Measurements from ENCODE around the gene SPG7. TPM values are rescaled to one million over a fixed set of nuclear protein-coding genes. Genes with fewer than 3 reads are reported as not detected.

The SPG7 gene
- total RNA-seq, 1 experiment from 2014 or later, result 119 TPM

GRCh38 chr16:89581045-89581695, 73.0 kb downstream of the SPG7 start:
- Histone ChIP-seq H3T11ph (ENCODE audit: low read length) (no peak overlapping the region), H4K5ac (ENCODE audit: insufficient read length, low read depth, low read length) (no peak overlapping the region), H3K9ac (ENCODE audit: extremely low read depth, insufficient read length, low read length) (no peak overlapping the region), H3K79me2 (ENCODE audit: insufficient read depth, low read length) (no peaks in the 10 kb centered on the region), H3K4me2 (ENCODE audit: insufficient read depth, insufficient read length, low read length) (no peak overlapping the region), H4K20me1 (ENCODE audit: control insufficient read depth, insufficient read depth, insufficient read length) (no peaks in the 10 kb centered on the region), H2BK120ac (ENCODE audit: low read depth, low read length, poor library complexity, severe bottlenecking) (no peak overlapping the region), H2BK5ac (ENCODE audit: insufficient read length, low read length) (no peak overlapping the region), H3K4me1 (ENCODE audit: insufficient read depth, low read length) (no peaks in the 10 kb centered on the region), H3K4ac (ENCODE audit: low read depth, low read length) (no peak overlapping the region), H3K9me3 (ENCODE audit: control insufficient read depth, low read depth, low read length) (no peaks in the 10 kb centered on the region), H3K23ac (ENCODE audit: insufficient read length, low read depth, low read length) (no peak overlapping the region), H3K18ac (ENCODE audit: insufficient read length, low read depth, low read length) (no peak overlapping the region), H2AK5ac (ENCODE audit: insufficient read length, low read length) (no peak overlapping the region), H2BK20ac (ENCODE audit: low read depth, low read length, poor library complexity, severe bottlenecking) (no peak overlapping the region), H2AFZ (ENCODE audit: low read length) (no peak overlapping the region), H3K56ac (ENCODE audit: insufficient read length, low read depth, low read length) (no peak overlapping the region), H2BK15ac (ENCODE audit: low read depth, low read length) (no peak overlapping the region), H4K8ac (replicated peaks; ENCODE audit: insufficient read length, low read depth, low read length) (no peak overlapping the region), H3K27ac (ENCODE audit: insufficient read length, low read depth, low read length) (no peak overlapping the region), H3K79me1 (ENCODE audit: insufficient read depth, low read depth, low read length, poor library complexity, severe bottlenecking) (no peaks in the 10 kb centered on the region), H3K14ac (ENCODE audit: insufficient read depth, low read length) (no peak overlapping the region), H4K91ac (ENCODE audit: insufficient read length, low read depth, low read length) (no peak overlapping the region), H3K27me3 (ENCODE audit: insufficient read depth, low read length) (peaks cover 3% of the 10 kb centered on the region; the same call in 1 of the 2 replicates), H3K23me2 (ENCODE audit: insufficient read length, low read depth, low read length, poor library complexity, severe bottlenecking) (peaks cover 4% of the 10 kb centered on the region), H2BK12ac (ENCODE audit: insufficient read length, low read depth, low read length) (no peak overlapping the region)
- TF ChIP-seq, protein P1, sequence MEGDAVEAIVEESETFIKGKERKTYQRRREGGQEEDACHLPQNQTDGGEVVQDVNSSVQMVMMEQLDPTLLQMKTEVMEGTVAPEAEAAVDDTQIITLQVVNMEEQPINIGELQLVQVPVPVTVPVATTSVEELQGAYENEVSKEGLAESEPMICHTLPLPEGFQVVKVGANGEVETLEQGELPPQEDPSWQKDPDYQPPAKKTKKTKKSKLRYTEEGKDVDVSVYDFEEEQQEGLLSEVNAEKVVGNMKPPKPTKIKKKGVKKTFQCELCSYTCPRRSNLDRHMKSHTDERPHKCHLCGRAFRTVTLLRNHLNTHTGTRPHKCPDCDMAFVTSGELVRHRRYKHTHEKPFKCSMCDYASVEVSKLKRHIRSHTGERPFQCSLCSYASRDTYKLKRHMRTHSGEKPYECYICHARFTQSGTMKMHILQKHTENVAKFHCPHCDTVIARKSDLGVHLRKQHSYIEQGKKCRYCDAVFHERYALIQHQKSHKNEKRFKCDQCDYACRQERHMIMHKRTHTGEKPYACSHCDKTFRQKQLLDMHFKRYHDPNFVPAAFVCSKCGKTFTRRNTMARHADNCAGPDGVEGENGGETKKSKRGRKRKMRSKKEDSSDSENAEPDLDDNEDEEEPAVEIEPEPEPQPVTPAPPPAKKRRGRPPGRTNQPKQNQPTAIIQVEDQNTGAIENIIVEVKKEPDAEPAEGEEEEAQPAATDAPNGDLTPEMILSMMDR (conservative IDR thresholded peaks at IDR 0.05), result no peak
- H3K9me3 Mint-ChIP-seq, result no peaks in the 10 kb centered on the region
- H3K4me3 Mint-ChIP-seq, result no peak overlapping the region
- no peaks in the 10 kb centered on the region for H3K4me1 Mint-ChIP-seq
- peaks cover 28% of the 10 kb centered on the region for H3K27me3 Mint-ChIP-seq (ENCODE audit: low read depth)
- no peak for DNase-seq
- no peak overlapping the region for H3K27ac Mint-ChIP-seq
- H3K36me3 Mint-ChIP-seq (ENCODE audit: insufficient read depth in 1 of 3, low read depth in 3 of 3), result peaks cover 0 to 6% (median 4%) of the 10 kb centered on the region in 3 experiments; a peak in 5 of 7 replicates
- no CpG with 5 or more reads among the region's 33 CpGs for WGBS (ENCODE audit: extremely low coverage, insufficient read length, low lambda C conversion rate)
